Right lobe of liver (tissue), 6 donors: ENCODE measurements around the gene GUCD1. TPM values are rescaled to one million over a fixed set of nuclear protein-coding genes. Genes with fewer than 3 reads are reported as not detected.

Experiments
- ATAC-seq, 4 donors: fragments of 200-7000 bp; cut with Tn5 transposase; one replicate each; pipeline ENCODE4 v1.9.1; 2020; ENCODE audit warnings: mild to moderate bottlenecking in 4 of 4, moderate library complexity in 4 of 4
- DNase-seq, 3 donors: peaks; one replicate each; pipeline ENCODE4 v3.0.0-alpha.2; 2020
- H3K27ac ChIP-seq, 3 donors: fragments of 200-600 bp; one replicate each; pipeline ENCODE4 v1.8.0; 2022
- H3K27me3 ChIP-seq, 2 donors: fragments of 200-600 bp; one replicate each; pipeline ENCODE4 v1.8.0; 2022
- H3K36me3 ChIP-seq, 4 donors: fragments of 200-600 bp; sonication (generic) in 1 of 4; one replicate each; pipeline versions ENCODE4 v1.5.1 to v1.8.0; 2017 to 2022; ENCODE audit warnings: control low read depth in 1 of 4
- H3K4me1 ChIP-seq, 4 donors: fragments of 200-600 bp; sonication (generic) in 1 of 4; one replicate each; pipeline versions ENCODE4 v1.5.1 to v1.8.0; 2017 to 2022; ENCODE audit warnings: control low read depth in 1 of 4
- H3K4me3 ChIP-seq, 3 donors: fragments of 200-600 bp; one replicate each; pipeline ENCODE4 v1.8.0; 2022
- H3K9me3 ChIP-seq, 4 donors: fragments of 200-600 bp; sonication (generic) in 1 of 4; one replicate each; pipeline versions ENCODE4 v1.5.1 to v1.8.0; 2017 to 2022; ENCODE audit warnings: control low read depth in 1 of 4
- CTCF ChIP-seq, 4 donors: fragments of 200-600 bp in 3 of 4; fragments of 450-650 bp in 1 of 4; IDR thresholded peaks; one replicate each; pipeline versions ENCODE4 v1.5.1 to v1.8.0; 2016 to 2022; ENCODE audit warnings: antibody characterized with exemption in 4 of 4, mild to moderate bottlenecking in 2 of 4
- POLR2A ChIP-seq: fragments of 450-650 bp; IDR thresholded peaks from one replicate; pipeline ENCODE4 v1.6.1; 2017; ENCODE audit warnings: antibody characterized with exemption, mild to moderate bottlenecking
- WGBS: methylation state at CpG from one replicate; pipeline ENCODE4 v1.1.6; 2018; ENCODE audit warnings: low coverage, low lambda C conversion rate; ENCODE audit not compliant: insufficient coverage; ENCODE audit errors: missing lambda C conversion rate; 5-methylcytosine and 5-hydroxymethylcytosine counted together
- intact Hi-C, 2 donors: fragments of 100-400 bp; cut with DNase I; formaldehyde crosslinking; loops; one replicate each; pipeline versions ENCODE4 v1.11.2 to v1.14.1; 2022
- total RNA-seq, 6 experiments: library from RNA; depleted of rRNA in 2 of 6; stranded (reverse); fragments of >200 nt in 2 of 6; fragmentation: NEBNext Ultra II Directional in 3 of 6; extraction: Animal tissue kit (Norgen Biotek cat#: 25700) in 3 of 6; gene quantifications; one replicate each; pipeline versions ENCODE4 v1.1.0 to v1.2.4, GENCODE V29; 2016 to 2023
- donor health status: DM: no; HTN: yes; CAD: no.
- donor health status: DM: no; HTN: no; CAD: no.
- donor health status: DM: no; HTN: no; CAD: no.
- donor health status: DM: no; HTN: yes; CAD: no.
- donor health status: DM: no; HTN: yes; CAD: no.

Gene GUCD1
- total RNA-seq, 6 experiments from 2014 or later = 94.0 to 281 (median 213) TPM

DNA sequence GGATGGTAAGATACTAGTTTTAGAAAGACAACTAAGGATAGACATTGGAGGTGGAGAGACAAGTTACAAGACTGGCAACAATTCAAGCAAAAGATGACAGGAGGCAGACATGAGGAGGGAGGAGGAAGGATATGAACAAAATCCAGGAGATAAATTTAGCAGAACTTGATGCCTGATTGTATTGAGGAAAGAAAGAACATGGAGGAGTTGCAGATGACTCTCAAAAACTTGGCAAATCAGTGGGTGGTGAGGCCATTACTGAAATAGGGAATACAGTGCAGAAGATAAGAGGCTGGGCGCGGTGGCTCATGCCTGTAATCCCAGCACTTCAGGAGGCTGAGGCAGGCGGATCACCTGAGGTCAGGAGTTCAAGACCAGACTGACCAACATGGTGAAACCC lies 62.5 kb downstream of the GUCD1 start:
- intact Hi-C loops = no loop called here
- no peak for TF ChIP-seq POLR2A
- no peak for TF ChIP-seq CTCF (IDR thresholded peaks at IDR 0.05)
- Histone ChIP-seq H3K4me1 (peaks cover 0 to 30% (median 8%) of the 10 kb centered on the region in 4 donors), H3K27me3 (no peaks in the 10 kb centered on the region), H3K9me3 (no peaks in the 10 kb centered on the region), H3K27ac (peak overlapping the region in 1 of 3 donors; percentile 94), H3K36me3 (no peaks in the 10 kb centered on the region), H3K4me3 (peak overlapping the region in 2 of 3 donors; percentile 80 to 95)
- 48% methylated on average over 3 of the region's 3 CpGs for WGBS
- ATAC-seq (no peak), DNase-seq (peak in 1 of 3 donors; percentile 14)

Other genes starting within 250 kb of the GUCD1 start
- gene ADORA2A, start 127.5 kb downstream of the GUCD1 start, total RNA-seq = 1 to 10 TPM; 2.0 to 7.7 (median 3.6) TPM
- 100 to 1,000 TPM in 3 of 6 experiments, 10 to 100 TPM in 3; 50.6 to 169 (median 100) TPM for gene UPB1, start 59.8 kb downstream of the GUCD1 start, total RNA-seq
- 100 to 1,000 TPM in 2 of 6 experiments, 10 to 100 TPM in 4; 43.3 to 180 (median 53.4) TPM for gene SNRPD3, start 861 bp upstream of the GUCD1 start, total RNA-seq
- 10 to 100 TPM; 11.8 to 28.0 (median 21.5) TPM for gene LRRC75B, start 37.9 kb upstream of the GUCD1 start, total RNA-seq
- 100 to 1,000 TPM in 5 of 6 experiments, 10 to 100 TPM in 1; 97.6 to 154 (median 140) TPM for gene GGT1, start 48.1 kb upstream of the GUCD1 start, total RNA-seq
- gene PIWIL3, start 219.6 kb upstream of the GUCD1 start, total RNA-seq = not detected